Hepatocyte (in vitro differentiated cells): ENCODE measurements around the gene ANKRD62.
"Not testable (repeated sequence)": the region's sequence is repeated elsewhere in the genome, so short reads cannot be mapped to it uniquely, and the experiment has no call there.

ENCODE experiments used
- CTCF ChIP-seq: fragments of 200-600 bp; sonication (generic); IDR thresholded peaks from 2 replicates; pipeline ENCODE4 v1.5.1; 2016; ENCODE audit warnings: antibody characterized with exemption, mild to moderate bottlenecking; ENCODE audit not compliant: poor library complexity
- EZH2 ChIP-seq: fragments of 200-600 bp; sonication (generic); IDR thresholded peaks from 2 replicates; pipeline ENCODE4 v1.6.1; 2016; ENCODE audit warnings: antibody characterized with exemption, mild to moderate bottlenecking, borderline replicate concordance
- EZH2phosphoT487 ChIP-seq: fragments of 200-600 bp; sonication (generic); IDR thresholded peaks from one replicate; pipeline ENCODE4 v1.6.1; 2018; ENCODE audit warnings: antibody characterized with exemption, mild to moderate bottlenecking, low read depth, moderate library complexity; ENCODE audit not compliant: unreplicated experiment, severe bottlenecking

GRCh38 chr18:12071066-12071465, 22.6 kb upstream of the ANKRD62 start:
- TF ChIP-seq CTCF, EZH2, EZH2phosphoT487: not testable (repeated sequence)
